Esophagus muscularis mucosa (tissue), 4 donors: ENCODE results near the gene NANOS1. TPM values are rescaled to one million over a fixed set of nuclear protein-coding genes. Genes with fewer than 3 reads are reported as not detected.

Source experiments
- DNase-seq: peaks from one replicate; pipeline ENCODE4 v3.0.0-alpha.2; 2017; ENCODE audit errors: extremely low spot score
- H3K27ac ChIP-seq, 4 donors: fragments of 200-600 bp; sonication (generic); replicated peaks in 1 of 4; 1 replicate in 3 of 4; 2 replicates in 1 of 4; pipeline ENCODE4 v1.5.1; 2016 to 2019; ENCODE audit warnings: mild to moderate bottlenecking in 1 of 4
- H3K27me3 ChIP-seq, 4 donors: fragments of 200-600 bp; sonication (generic); one replicate each; pipeline versions ENCODE4 v1.5.1 to v1.6.0; 2016 to 2019
- H3K36me3 ChIP-seq, 4 donors: fragments of 200-600 bp; sonication (generic); one replicate each; pipeline ENCODE4 v1.5.1; 2016 to 2019
- H3K4me1 ChIP-seq, 4 donors: fragments of 200-600 bp; sonication (generic); one replicate each; pipeline ENCODE4 v1.5.1; 2016 to 2019
- H3K4me3 ChIP-seq, 4 donors: fragments of 200-600 bp; sonication (generic); 1 replicate in 2 of 4; 2 replicates in 2 of 4; pipeline ENCODE4 v1.5.1; 2016 to 2019; ENCODE audit warnings: mild to moderate bottlenecking in 4 of 4, moderate library complexity in 1 of 4
- H3K9me3 ChIP-seq, 4 donors: fragments of 200-600 bp; sonication (generic); 1 replicate in 3 of 4; 2 replicates in 1 of 4; pipeline ENCODE4 v1.5.1; 2016 to 2019
- EP300 ChIP-seq: sonication (generic); formaldehyde crosslinking; IDR thresholded peaks from one replicate; pipeline ENCODE4 v1.6.1; 2017; ENCODE audit warnings: antibody characterized with exemption
- POLR2A ChIP-seq: fragments of 450-650 bp; IDR thresholded peaks from one replicate; pipeline ENCODE4 v1.6.1; 2017; ENCODE audit warnings: antibody characterized with exemption, moderate library complexity, mild to moderate bottlenecking, low read depth
- POLR2AphosphoS5 ChIP-seq, 2 donors: sonication (generic); formaldehyde crosslinking; IDR thresholded peaks; one replicate each; pipeline ENCODE4 v1.6.1; 2017; ENCODE audit warnings: antibody characterized with exemption in 2 of 2
- WGBS: methylation state at CpG from one replicate; pipeline ENCODE4 v1.1.5; 2018; 5-methylcytosine and 5-hydroxymethylcytosine counted together
- intact Hi-C: fragments of 100-400 bp; cut with DNase I; formaldehyde crosslinking; loops from one replicate; pipeline ENCODE4 v1.15.1; 2023
- total RNA-seq, 4 donors: library from RNA; depleted of rRNA; stranded (reverse); fragments of >200 nt; gene quantifications; one replicate each; pipeline versions ENCODE4 v1.1.0 to v1.2.1, GENCODE V29; 2016
- TF ChIP-seq, protein P1 (sequence below), 3 experiments: fragments of 200-600 bp in 2 of 3; fragments of 450-650 bp in 1 of 3; sonication (generic) in 2 of 3; IDR thresholded peaks; one replicate each; pipeline ENCODE4 v1.5.1; 2017 to 2019; ENCODE audit warnings: antibody characterized with exemption in 3 of 3, mild to moderate bottlenecking in 2 of 3, moderate library complexity in 1 of 3

NANOS1 gene
- total RNA-seq, 4 donors from 2014 or later, result 8.0 to 24.4 (median 14.6) TPM

DNA sequence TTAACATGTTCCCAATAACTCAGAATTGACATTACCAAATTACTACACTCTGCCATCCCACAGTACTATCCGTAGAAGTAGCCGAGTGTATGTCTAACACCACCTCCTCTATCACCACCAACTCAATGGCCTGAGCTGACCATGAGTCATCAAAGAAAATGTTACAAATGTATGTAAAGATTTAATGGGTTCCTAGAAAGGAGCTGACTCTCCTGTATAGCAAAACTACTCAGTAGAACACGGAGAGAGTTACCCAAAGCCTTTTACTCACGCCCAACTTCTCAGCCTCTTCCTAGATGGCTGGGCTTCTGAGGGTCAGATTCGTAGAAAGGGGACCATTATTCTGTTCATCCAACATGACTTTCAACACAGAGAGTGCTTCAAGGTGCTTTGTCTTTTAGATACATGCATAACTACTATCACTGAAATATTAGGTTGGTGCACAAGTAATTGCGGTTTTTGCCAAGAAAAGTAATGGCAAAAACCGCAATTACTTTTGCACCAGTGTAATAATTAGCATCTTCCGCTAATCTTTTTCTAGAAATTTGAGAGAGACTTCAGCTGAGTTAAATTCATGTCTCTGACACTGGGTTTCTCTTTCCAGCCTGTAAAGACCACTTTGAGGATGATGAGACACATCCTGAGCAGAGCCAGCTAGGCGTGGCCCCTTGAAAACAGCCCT is 24.0 kb upstream of the NANOS1 start:
- H3K36me3 ChIP-seq, result no peaks in the 10 kb centered on the region
- 86% methylated on average over 9 of the region's 9 CpGs for WGBS
- H3K4me1 ChIP-seq, result peaks cover 10 to 29% (median 25%) of the 10 kb centered on the region in 4 donors
- no peak overlapping the region for H3K27ac ChIP-seq
- TF ChIP-seq EP300, result no peak
- no peak for TF ChIP-seq POLR2A
- TF ChIP-seq, protein P1, sequence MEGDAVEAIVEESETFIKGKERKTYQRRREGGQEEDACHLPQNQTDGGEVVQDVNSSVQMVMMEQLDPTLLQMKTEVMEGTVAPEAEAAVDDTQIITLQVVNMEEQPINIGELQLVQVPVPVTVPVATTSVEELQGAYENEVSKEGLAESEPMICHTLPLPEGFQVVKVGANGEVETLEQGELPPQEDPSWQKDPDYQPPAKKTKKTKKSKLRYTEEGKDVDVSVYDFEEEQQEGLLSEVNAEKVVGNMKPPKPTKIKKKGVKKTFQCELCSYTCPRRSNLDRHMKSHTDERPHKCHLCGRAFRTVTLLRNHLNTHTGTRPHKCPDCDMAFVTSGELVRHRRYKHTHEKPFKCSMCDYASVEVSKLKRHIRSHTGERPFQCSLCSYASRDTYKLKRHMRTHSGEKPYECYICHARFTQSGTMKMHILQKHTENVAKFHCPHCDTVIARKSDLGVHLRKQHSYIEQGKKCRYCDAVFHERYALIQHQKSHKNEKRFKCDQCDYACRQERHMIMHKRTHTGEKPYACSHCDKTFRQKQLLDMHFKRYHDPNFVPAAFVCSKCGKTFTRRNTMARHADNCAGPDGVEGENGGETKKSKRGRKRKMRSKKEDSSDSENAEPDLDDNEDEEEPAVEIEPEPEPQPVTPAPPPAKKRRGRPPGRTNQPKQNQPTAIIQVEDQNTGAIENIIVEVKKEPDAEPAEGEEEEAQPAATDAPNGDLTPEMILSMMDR (IDR thresholded peaks at IDR 0.05), result no peak
- no peak for TF ChIP-seq POLR2AphosphoS5 (IDR thresholded peaks at IDR 0.05)
- H3K4me3 ChIP-seq, result no peak overlapping the region
- no peaks in the 10 kb centered on the region for H3K27me3 ChIP-seq
- H3K9me3 ChIP-seq, result no peaks in the 10 kb centered on the region
- DNase-seq, result no peak
- intact Hi-C loops, result no loop called here

GRCh38 chr10:119006451-119007210 is 22.9 kb upstream of the NANOS1 start:
- 26% methylated on average over 9 of the region's 9 CpGs for WGBS
- peak overlapping the region; percentile 73 to 81 (median 77) for H3K27ac ChIP-seq

DNA sequence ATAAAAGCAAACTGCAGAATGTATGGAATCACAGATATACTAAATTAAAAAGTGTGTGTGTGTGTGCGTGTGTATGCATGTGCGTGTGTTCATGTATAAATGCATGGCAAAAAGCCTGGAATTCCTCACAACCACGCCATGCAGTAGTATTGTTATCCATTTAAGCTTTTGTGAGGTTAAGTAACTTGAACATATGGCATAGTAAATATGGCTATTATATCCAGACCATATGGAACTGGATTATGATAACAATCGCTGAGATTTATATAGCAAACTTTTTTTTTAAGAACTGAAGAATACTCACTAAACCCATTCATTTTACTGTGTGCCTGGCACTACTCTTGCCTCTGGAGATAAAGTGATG is 22.3 kb upstream of the NANOS1 start:
- no peak for TF ChIP-seq POLR2A
- no peak for TF ChIP-seq POLR2AphosphoS5 (IDR thresholded peaks at IDR 0.05)
- no peak for TF ChIP-seq EP300
- TF ChIP-seq, protein P1 (IDR thresholded peaks at IDR 0.05), result no peak
- intact Hi-C loops, result no loop called here
- Histone ChIP-seq H3K4me3 (no peak overlapping the region), H3K36me3 (no peaks in the 10 kb centered on the region), H3K27me3 (no peaks in the 10 kb centered on the region), H3K9me3 (no peaks in the 10 kb centered on the region), H3K4me1 (peaks cover 10 to 23% (median 20%) of the 10 kb centered on the region in 4 donors), H3K27ac (peak overlapping the region; percentile 73 to 81 (median 77))
- DNase-seq, result no peak
- WGBS, result 28% methylated on average over 4 of the region's 4 CpGs

More at GRCh38 chr10:119006451-119007210, 22.9 kb upstream of the NANOS1 start:
- no peaks in the 10 kb centered on the region for H3K27me3 ChIP-seq
- TF ChIP-seq, protein P1 (IDR thresholded peaks at IDR 0.05), result no peak
- TF ChIP-seq POLR2AphosphoS5 (IDR thresholded peaks at IDR 0.05) (peak; percentile 66 to 70), EP300 (no peak), POLR2A (no peak)
- intact Hi-C loops, result no loop called here
- no peaks in the 10 kb centered on the region for H3K36me3 ChIP-seq
- H3K4me3 ChIP-seq, result no peak overlapping the region
- H3K4me1 ChIP-seq, result peaks cover 10 to 23% (median 20%) of the 10 kb centered on the region in 4 donors
- H3K9me3 ChIP-seq, result no peaks in the 10 kb centered on the region
- peak; percentile 96 for DNase-seq

DNA sequence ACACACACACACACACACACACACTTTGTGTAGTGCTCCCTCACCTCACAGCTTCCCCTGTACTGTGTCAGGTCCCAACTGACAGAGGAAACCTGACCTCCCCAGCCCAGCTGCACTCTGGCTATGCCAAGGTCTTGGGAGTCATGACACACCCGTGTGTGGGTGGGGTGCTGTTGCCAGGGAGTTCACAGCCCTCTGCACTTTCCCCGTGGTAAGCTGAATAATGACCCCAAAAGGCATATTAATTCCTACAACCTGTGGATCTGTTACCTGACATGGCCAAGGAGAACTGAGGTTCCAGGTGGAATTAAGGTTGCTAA is 8.9 kb upstream of the NANOS1 start:
- TF ChIP-seq POLR2AphosphoS5 (IDR thresholded peaks at IDR 0.05) (no peak), POLR2A (no peak), EP300 (no peak)
- TF ChIP-seq, protein P1 (IDR thresholded peaks at IDR 0.05), result no peak
- Histone ChIP-seq H3K4me1 (peaks cover 10 to 30% (median 16%) of the 10 kb centered on the region in 4 donors), H3K27ac (no peak overlapping the region), H3K36me3 (no peaks in the 10 kb centered on the region), H3K9me3 (no peaks in the 10 kb centered on the region), H3K27me3 (no peaks in the 10 kb centered on the region), H3K4me3 (no peak overlapping the region)
- peak; percentile 89 for DNase-seq
- intact Hi-C loops, result loop anchor here (10.0 kb wide), 1 partner anchor 56 kb away; no protein-coding TSS in a partner anchor
- 21% methylated on average over 2 of the region's 2 CpGs for WGBS
